GM12892 (cell line): ENCODE data around the gene NRCAM.

Experiments used
- DNase-seq: peaks from one replicate; pipeline ENCODE4 v3.0.0; 2011; ENCODE audit not compliant: insufficient read length
- FAIRE-seq: peaks from 2 replicates; lab custom pipeline; 2011; peaks lifted over from hg19 to GRCh38; lab: Jason Lieb, UNC
- POLR2A ChIP-seq: IDR thresholded peaks from 2 replicates; pipeline ENCODE4 v1.6.1; 2011; ENCODE audit warnings: low read depth, low read length, control low read depth
- POLR2AphosphoS5 ChIP-seq: IDR thresholded peaks from 2 replicates; pipeline ENCODE4 v1.6.1; 2011; ENCODE audit warnings: low read depth, low read length, control low read depth
- TAF1 ChIP-seq: IDR thresholded peaks from 2 replicates; pipeline ENCODE4 v1.6.1; 2011; ENCODE audit warnings: low read depth, mild to moderate bottlenecking, control low read depth, low read length, borderline replicate concordance

Gene NRCAM

GRCh38 chr7:108436906-108437305 is 19.3 kb downstream of the NRCAM start:
- FAIRE-seq (peak; percentile 27), DNase-seq (no peak)
- TF ChIP-seq TAF1, result no peak
- no peak for TF ChIP-seq POLR2A

- TF ChIP-seq TAF1 (no peak), POLR2AphosphoS5 (no peak), POLR2A (no peak)
- FAIRE-seq (no peak), DNase-seq (no peak)
Observed at GRCh38 chr7:108434010-108434409, 22.2 kb downstream of the NRCAM start.

- no peak for FAIRE-seq
- TF ChIP-seq POLR2AphosphoS5 (no peak), POLR2A (no peak), TAF1 (no peak)
Observed at GRCh38 chr7:108431099-108431498, 25.1 kb downstream of the NRCAM start.

GRCh38 chr7:108430664-108431063 is 25.6 kb downstream of the NRCAM start:
- DNase-seq (no peak), FAIRE-seq (no peak)
- TF ChIP-seq TAF1 (no peak), POLR2AphosphoS5 (no peak), POLR2A (no peak)

More at GRCh38 chr7:108431099-108431498, 25.1 kb downstream of the NRCAM start:
- DNase-seq, result no peak

GRCh38 chr7:108427766-108428165 is 28.5 kb downstream of the NRCAM start:
- TF ChIP-seq POLR2AphosphoS5 (no peak), TAF1 (no peak), POLR2A (no peak)
- DNase-seq, result no peak
- no peak for FAIRE-seq

GRCh38 chr7:108425714-108426275 is 30.4 kb downstream of the NRCAM start:
- FAIRE-seq (peak; percentile 81), DNase-seq (no peak)
- TF ChIP-seq TAF1 (no peak), POLR2AphosphoS5 (no peak), POLR2A (no peak)

- FAIRE-seq (peak; percentile 84), DNase-seq (no peak)
- TF ChIP-seq POLR2A (no peak), POLR2AphosphoS5 (no peak), TAF1 (no peak)
Observed at GRCh38 chr7:108424013-108424412, 32.2 kb downstream of the NRCAM start.

GRCh38 chr7:108423089-108423989 is 32.9 kb downstream of the NRCAM start:
- FAIRE-seq, result peak; percentile 81
- DNase-seq, result no peak
- TF ChIP-seq TAF1, result no peak
- no peak for TF ChIP-seq POLR2AphosphoS5
- no peak for TF ChIP-seq POLR2A

- no peak for TF ChIP-seq POLR2AphosphoS5
- no peak for TF ChIP-seq POLR2A
- TF ChIP-seq TAF1, result no peak
- FAIRE-seq (peak; percentile 74), DNase-seq (no peak)
Observed at GRCh38 chr7:108421720-108422331, 34.4 kb downstream of the NRCAM start.

- no peak for FAIRE-seq
- TF ChIP-seq TAF1, result no peak
- no peak for TF ChIP-seq POLR2AphosphoS5
- TF ChIP-seq POLR2A, result no peak
- DNase-seq, result no peak
Observed at GRCh38 chr7:108419961-108420908, 36.0 kb downstream of the NRCAM start.

GRCh38 chr7:108418946-108419345 is 37.3 kb downstream of the NRCAM start:
- DNase-seq (no peak), FAIRE-seq (no peak)
- TF ChIP-seq POLR2AphosphoS5 (no peak), TAF1 (no peak), POLR2A (no peak)
